Stomach smooth muscle (tissue), 2 donors: ENCODE results near the gene NFATC1.
"Not testable (repeated sequence)": the region's sequence is repeated elsewhere in the genome, so short reads cannot be mapped to it uniquely, and the experiment has no call there.

Experiments used
- H3K27ac ChIP-seq: one replicate; pipeline ENCODE4 v1.7.0; 2013; ENCODE audit warnings: mild to moderate bottlenecking, low read length, inconsistent platforms
- H3K27me3 ChIP-seq, 2 donors: one replicate each; pipeline ENCODE4 v1.7.0; 2013; ENCODE audit warnings: low read length in 2 of 2; ENCODE audit not compliant: insufficient read depth in 2 of 2, control insufficient read depth in 1 of 2
- H3K36me3 ChIP-seq, 2 donors: one replicate each; pipeline ENCODE4 v1.7.0; 2013; ENCODE audit warnings: low read length in 2 of 2; ENCODE audit not compliant: control insufficient read depth in 2 of 2, insufficient read depth in 2 of 2
- H3K4me1 ChIP-seq: one replicate; pipeline ENCODE4 v1.7.0; 2013; ENCODE audit warnings: low read length; ENCODE audit not compliant: control insufficient read depth, insufficient read depth
- H3K4me3 ChIP-seq, 2 donors: one replicate each; pipeline ENCODE4 v1.7.0; 2013; ENCODE audit warnings: low read length in 2 of 2
- H3K9ac ChIP-seq, 2 donors: one replicate each; pipeline ENCODE4 v1.7.0; 2013; ENCODE audit warnings: low read length in 2 of 2, mild to moderate bottlenecking in 1 of 2
- H3K9me3 ChIP-seq, 2 donors: one replicate each; pipeline ENCODE4 v1.7.0; 2013; ENCODE audit warnings: low read length in 2 of 2; ENCODE audit not compliant: control insufficient read depth in 2 of 2
- donor health status: healthy.
- donor health status: Pancreatic carcinoma.

The NFATC1 gene

DNA sequence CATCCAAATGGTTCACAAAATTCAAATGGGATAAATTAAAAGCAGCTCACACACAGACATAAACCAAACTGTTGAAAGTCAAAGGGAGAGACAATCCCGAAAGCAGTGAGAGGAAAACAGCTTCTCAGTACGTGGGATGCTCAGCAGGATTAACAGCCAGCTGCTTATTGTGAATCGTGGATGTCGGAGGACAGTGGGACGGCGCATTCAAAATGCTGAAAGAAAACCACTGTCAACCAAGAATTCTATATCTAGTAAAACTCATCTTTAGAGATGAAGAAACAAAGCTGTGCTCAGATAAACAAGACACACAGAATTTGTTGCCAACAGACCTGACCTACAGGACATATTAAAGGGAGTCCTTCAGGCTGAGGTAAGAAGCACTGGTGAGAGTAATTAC, 102.9 kb downstream of the NFATC1 start:
- no peak overlapping the region for H3K9ac ChIP-seq
- H3K27ac ChIP-seq = no peak overlapping the region
- H3K36me3 ChIP-seq = no peaks in the 10 kb centered on the region
- peaks cover 20% of the 10 kb centered on the region for H3K4me1 ChIP-seq
- no peak overlapping the region for H3K4me3 ChIP-seq
- no peaks in the 10 kb centered on the region for H3K27me3 ChIP-seq
- H3K9me3 ChIP-seq = peaks cover 0 to 5% of the 10 kb centered on the region in 2 donors

DNA sequence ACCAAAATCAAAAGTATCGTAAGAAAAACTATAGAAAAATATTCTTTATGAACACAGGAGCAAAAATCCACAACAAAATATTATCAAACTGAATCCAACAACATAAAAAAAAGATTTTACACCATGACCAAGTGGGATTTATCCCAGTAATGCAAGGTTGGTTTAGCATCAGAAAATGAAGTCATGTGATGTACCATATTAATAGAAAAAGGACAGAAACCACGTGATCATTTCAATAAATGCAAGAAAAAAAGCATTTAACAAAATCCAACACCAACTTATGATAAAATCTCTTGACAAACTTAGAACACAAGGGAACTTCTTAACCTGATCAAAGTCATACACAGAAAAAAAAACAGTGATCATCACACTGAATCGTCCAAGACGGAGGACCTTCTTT, 105.3 kb downstream of the NFATC1 start:
- Histone ChIP-seq H3K27ac (no peak overlapping the region), H3K36me3 (no peaks in the 10 kb centered on the region), H3K9me3 (peaks cover 0 to 5% of the 10 kb centered on the region in 2 donors), H3K27me3 (no peaks in the 10 kb centered on the region), H3K9ac (no peak overlapping the region), H3K4me1 (peaks cover 18% of the 10 kb centered on the region), H3K4me3 (no peak overlapping the region)

DNA sequence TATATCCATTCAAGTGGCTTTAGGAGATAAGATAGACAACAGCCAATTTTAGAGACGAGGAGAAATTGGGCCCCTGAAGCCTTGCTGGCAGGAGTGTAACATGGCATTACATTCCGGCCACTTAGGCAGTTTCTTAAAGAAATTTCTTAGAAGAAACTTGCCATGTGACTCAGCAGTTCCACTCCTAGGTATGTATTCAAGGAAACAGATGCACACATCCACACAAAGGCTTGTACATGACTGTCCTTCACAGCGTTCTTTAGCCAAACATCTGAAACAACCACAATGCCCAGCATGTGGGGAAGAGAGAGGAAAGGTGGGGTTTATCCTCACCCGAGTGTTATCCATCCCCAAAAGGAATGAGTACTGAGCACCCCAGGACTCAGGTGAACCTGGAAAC, 107.1 kb downstream of the NFATC1 start:
- Histone ChIP-seq H3K9me3 (peaks cover 0 to 5% of the 10 kb centered on the region in 2 donors), H3K9ac (no peak overlapping the region), H3K4me1 (peaks cover 20% of the 10 kb centered on the region), H3K36me3 (no peaks in the 10 kb centered on the region), H3K27me3 (no peaks in the 10 kb centered on the region), H3K4me3 (no peak overlapping the region), H3K27ac (no peak overlapping the region)

DNA sequence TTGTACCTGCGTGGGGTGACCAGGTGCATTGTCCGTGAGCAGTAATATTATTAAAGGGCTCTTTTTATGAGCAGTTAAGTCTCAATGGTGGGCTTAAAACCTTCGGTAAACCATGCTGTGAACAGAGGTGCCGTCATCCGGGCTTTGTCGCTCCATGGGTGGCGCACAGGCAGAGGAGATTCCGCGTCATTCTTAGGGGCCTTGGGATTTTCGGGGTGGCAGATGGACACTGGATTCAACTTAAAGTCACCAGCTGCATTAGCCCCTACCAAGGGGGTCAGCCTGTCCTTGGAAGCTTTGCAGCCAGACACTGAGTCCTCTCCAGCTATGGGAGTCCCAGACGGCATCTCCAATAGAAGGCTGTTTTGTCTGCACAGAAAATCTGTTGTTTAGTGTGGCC, 107.7 kb downstream of the NFATC1 start:
- Histone ChIP-seq H3K27me3 (no peaks in the 10 kb centered on the region), H3K27ac (no peak overlapping the region), H3K9me3 (peaks cover 0 to 3% of the 10 kb centered on the region in 2 donors), H3K4me1 (peaks cover 25% of the 10 kb centered on the region), H3K9ac (no peak overlapping the region), H3K36me3 (no peaks in the 10 kb centered on the region), H3K4me3 (no peak overlapping the region)

DNA sequence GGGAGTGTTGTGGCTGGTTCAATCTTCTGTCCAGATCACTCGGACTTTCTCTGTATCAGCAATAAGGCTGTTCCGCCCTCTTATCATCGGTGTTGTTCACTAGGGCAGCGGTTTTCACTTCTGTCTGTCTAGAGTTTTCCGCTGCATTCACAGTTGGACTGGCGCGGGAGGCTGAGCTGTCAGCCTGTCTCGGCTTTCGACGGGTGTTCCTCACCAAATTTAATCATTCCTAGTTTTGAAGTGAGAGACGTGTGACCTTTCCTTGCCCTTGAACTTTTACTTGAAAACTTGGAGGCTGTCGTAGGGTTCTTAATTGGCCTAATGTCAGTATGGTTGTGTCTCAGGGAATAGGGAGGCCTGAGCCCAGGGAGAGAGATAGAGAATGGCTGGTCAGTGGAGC, 108.3 kb downstream of the NFATC1 start:
- Histone ChIP-seq H3K9me3 (no peaks in the 10 kb centered on the region), H3K4me3 (no peak overlapping the region), H3K27me3 (no peaks in the 10 kb centered on the region), H3K4me1 (peaks cover 27% of the 10 kb centered on the region), H3K36me3 (no peaks in the 10 kb centered on the region), H3K27ac (no peak overlapping the region), H3K9ac (no peak overlapping the region)

DNA sequence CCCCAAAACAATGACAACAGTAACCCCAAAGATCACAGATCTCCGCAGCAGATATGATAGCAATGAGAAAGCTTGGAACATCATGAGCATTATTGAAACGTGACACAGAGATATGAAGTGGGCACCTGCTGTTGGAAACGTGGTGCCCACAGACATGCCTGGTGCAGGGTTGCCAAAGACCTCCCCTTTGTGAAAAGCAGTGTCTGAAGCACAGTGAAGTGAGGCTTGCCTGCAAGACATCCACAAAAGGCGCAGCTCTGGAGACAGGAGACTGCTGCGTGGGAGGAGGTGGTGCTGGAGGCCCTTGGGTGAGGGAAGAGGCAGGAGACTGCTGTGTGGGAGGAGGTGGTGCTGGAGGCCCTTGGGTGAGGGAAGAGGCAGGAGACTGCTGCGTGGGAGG, 108.8 kb downstream of the NFATC1 start:
- not testable (repeated sequence) for H3K36me3 ChIP-seq, H3K27me3 ChIP-seq, H3K4me3 ChIP-seq, H3K27ac ChIP-seq, H3K9me3 ChIP-seq, H3K9ac ChIP-seq
- peaks cover 27% of the 10 kb centered on the region for H3K4me1 ChIP-seq

DNA sequence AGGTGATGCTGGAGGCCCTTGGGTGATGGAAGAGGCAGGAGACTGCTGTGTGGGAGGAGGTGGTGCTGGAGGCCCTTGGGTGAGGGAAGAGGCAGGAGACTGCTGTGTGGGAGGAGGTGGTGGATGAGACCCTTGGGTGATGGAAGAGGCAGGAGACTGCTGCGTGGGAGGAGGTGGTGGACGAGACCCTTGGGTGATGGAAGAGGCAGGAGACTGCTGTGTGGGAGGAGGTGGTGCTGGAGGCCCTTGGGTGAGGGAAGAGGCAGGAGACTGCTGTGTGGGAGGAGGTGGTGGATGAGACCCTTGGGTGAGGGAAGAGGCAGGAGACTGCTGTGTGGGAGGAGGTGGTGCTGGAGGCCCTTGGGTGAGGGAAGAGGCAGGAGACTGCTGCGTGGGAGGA, 109.7 kb downstream of the NFATC1 start:
- H3K4me1 ChIP-seq = peaks cover 27% of the 10 kb centered on the region
- not testable (repeated sequence) for H3K4me3 ChIP-seq, H3K27me3 ChIP-seq, H3K9me3 ChIP-seq, H3K36me3 ChIP-seq, H3K9ac ChIP-seq
- H3K27ac ChIP-seq = peak overlapping the region; percentile 93

DNA sequence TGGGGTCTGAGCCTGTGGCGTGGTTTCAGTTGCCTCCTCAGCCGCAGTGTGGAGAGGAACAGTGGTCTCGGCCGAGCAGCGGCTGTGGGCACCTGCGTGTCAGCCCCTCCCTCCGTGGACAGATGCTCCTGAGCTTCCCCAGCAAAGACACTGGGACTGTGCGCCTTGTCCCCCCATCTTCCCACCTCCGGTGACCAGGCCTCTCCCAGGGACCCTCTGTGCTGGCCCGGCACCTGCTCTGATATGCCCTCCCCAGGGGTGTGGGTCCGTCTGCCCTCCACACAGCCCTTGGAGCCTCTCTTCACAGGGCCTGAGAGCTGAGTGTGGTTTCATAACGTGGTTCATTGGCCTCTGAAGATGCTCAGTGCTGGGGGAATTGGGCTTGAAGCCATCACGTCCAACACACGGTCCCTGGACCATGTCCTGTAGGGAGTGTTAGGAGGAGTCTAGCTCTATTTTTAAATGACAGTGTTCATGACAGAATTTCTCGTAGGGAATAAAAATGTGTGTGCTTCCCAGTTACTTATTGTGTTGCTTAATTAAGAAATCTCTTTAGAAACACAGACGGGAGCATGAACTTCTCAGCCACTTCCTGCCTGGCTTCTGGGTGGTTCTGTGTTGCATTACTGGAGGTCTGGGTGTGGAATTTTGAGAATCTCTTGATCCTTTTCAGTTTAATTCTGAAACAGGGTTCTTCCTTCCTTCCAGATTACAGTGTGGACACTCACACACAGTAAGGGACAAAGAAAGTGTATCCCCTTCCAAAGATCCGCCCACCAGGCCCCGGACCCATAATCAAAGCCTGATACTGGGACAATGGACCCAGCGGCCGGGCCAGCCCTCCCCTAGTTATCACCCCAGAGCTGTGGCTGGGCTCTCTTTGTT, 110.7 kb downstream of the NFATC1 start:
- no peaks in the 10 kb centered on the region for H3K27me3 ChIP-seq
- peaks cover 27% of the 10 kb centered on the region for H3K4me1 ChIP-seq
- H3K36me3 ChIP-seq = no peaks in the 10 kb centered on the region
- no peaks in the 10 kb centered on the region for H3K9me3 ChIP-seq
- peak overlapping the region; percentile 64 to 76 for H3K4me3 ChIP-seq
- H3K9ac ChIP-seq = peak overlapping the region; percentile 68 to 73
- H3K27ac ChIP-seq = peak overlapping the region; percentile 93

DNA sequence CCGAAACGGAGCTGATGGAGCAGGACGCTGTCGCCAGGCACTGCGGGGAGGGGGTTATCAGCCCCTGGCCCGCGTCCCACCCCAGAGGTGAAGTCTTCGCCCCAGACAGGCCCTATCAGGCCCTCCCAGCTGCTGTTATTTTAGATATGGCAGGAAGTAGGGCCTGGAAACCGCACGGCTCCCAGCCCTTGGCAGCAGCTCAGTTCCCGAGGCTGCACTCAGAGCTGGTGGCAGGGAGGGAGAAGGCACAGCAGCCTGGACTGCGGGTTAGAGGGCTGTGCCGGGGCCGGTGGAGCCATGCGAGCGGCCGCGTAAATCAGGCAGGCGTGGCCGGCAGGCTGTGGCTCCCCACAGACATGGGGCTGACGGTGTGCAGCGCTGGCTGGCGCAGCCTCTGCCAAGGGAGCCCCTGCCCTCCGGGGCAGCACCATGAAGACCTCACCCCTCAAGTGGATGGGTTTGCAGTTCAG, 111.4 kb downstream of the NFATC1 start:
- H3K27me3 ChIP-seq = no peaks in the 10 kb centered on the region
- H3K9me3 ChIP-seq = no peaks in the 10 kb centered on the region
- peaks cover 27% of the 10 kb centered on the region for H3K4me1 ChIP-seq
- peaks cover 0 to under 1% of the 10 kb centered on the region in 2 donors for H3K36me3 ChIP-seq
- H3K9ac ChIP-seq = peak overlapping the region; percentile 68 to 73
- H3K4me3 ChIP-seq = peak overlapping the region; percentile 64 to 76
- peak overlapping the region; percentile 93 for H3K27ac ChIP-seq

DNA sequence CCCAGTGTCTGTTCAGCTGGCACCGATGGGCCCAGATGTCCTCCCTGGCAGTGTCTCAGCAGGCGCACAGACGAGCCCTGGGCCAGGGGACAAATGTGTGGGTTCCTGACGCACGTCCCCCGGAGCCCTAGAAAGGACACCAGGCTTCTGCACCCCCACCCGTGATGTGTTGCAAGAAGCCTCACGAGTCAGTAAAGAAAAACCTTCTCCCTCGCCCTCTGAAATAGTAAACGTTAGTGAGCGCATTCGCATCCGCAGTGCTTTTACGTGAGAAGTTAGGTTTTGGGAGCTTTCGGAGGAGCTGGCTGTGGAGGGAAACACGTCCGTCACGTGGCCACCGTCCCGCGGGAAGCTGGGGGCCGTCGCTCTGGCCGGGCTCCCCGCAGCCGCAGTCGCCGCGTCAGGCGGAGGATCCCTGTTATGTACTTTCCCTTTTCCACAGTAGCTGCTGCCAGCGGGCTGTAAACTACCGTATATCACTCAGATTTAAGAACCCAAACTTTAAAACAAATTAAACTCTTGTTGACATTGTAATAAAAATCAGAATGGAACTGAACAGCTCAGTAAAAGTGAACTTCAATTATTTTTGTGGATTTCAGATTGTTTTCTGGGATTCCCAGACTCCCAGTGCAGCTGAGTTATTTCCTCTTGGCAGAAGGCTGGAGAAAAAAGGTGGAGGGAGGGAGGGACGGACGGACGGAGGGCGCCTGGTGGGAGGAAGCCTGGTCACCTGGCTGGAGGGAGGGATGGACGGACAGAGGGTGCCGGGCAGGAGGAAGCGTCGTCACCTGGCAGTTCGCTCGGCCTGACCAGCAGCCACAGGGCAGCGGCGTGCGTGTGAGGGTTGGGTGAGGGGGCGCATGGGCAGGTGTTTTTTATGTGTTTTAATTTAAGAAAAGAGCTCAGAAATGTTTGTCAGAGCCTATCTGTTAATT, 112.1 kb downstream of the NFATC1 start:
- no peaks in the 10 kb centered on the region for H3K9me3 ChIP-seq
- H3K9ac ChIP-seq = peak overlapping the region; percentile 68 to 73
- H3K4me3 ChIP-seq = peak overlapping the region; percentile 64 to 76
- H3K27me3 ChIP-seq = no peaks in the 10 kb centered on the region
- peak overlapping the region; percentile 93 for H3K27ac ChIP-seq
- H3K4me1 ChIP-seq = peaks cover 27% of the 10 kb centered on the region
- H3K36me3 ChIP-seq = peaks cover 3 to 4% of the 10 kb centered on the region in 2 donors
